ENCODE data around the gene RS1.

RS1 gene

DNA sequence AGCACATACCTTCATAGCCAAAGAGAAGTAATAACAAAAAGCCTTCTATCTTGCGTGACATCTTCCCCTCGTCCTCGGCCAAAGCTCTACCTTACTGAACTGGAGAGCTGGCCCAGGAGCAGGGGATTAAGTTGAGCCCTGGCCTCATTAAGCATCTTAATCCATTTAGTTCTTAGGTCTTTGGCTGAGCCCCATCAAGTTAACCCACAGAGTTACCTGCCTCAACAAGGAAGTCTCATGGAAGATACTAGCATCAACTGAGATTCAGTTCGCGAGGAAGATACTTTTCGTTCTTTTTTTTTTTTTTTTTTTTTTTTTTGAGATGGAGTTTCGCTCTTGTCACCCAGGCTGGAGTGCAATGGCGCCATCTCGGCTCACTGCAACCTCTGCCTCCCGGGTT, at the start of gene RS1:
TSS of gene RS1 (minus strand) at position 101 of the 400 bp plus-strand sequence. CDS start at position 61, 40 bp downstream.
- no peak within 1 kb of the TSS for H3K4me3 ChIP-seq (ENCODE audit: low read depth, low read length)
- TF ChIP-seq CTCF (IDR thresholded peaks at IDR 0.05; ENCODE audit: insufficient read depth, low read depth, low read length, missing control alignments) = no peak
- DNase-seq (ENCODE audit: low read depth) = no peak

DNA sequence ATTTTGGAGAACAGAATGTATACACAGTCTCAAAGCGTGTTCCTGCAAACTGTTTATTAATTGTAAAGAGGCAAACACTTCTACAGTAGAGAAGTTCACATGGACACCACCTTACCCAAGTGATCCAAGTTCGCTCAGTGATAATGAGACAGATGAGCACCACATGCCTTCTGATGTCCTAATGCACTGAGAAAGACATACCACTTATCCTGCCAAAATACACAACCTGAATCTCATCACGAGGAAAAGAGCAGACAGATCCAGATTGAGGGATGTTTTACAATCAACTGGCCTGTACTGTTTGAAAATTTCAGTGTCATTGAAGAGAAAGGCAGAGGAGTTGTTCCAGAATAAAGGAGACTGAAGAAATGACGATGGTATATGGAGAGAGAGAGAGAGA, 47.9 kb upstream of the RS1 start:
- DNase-seq (ENCODE audit: low read depth) = no peak
- TF ChIP-seq CTCF (IDR thresholded peaks at IDR 0.05; ENCODE audit: insufficient read depth, low read depth, low read length, missing control alignments) = no peak
- no peak overlapping the region for H3K4me3 ChIP-seq (ENCODE audit: low read depth, low read length)

DNA sequence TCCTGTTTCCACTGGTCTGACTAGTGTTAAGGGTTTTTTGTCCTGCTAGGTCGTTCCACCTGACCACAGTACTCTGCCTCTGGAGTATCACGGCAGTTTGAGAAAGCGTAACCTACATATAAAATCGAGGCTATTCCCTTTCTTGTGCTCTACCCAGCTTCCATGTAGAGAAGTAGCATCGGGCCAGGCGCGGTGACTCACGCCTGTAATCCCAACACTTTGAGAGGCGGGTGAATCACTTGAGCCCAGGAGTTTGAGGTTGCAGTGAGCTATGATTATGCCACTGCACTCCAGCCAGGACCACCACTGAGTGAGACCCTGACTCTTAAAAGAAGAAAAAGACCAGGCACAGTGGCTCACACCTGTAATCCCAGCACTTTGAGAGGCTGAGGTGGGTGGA, 43.0 kb upstream of the RS1 start:
- no peak for TF ChIP-seq CTCF (IDR thresholded peaks at IDR 0.05; ENCODE audit: insufficient read depth, low read depth, low read length, missing control alignments)
- no peak for DNase-seq (ENCODE audit: low read depth)
- H3K4me3 ChIP-seq (ENCODE audit: low read depth, low read length) = no peak overlapping the region

DNA sequence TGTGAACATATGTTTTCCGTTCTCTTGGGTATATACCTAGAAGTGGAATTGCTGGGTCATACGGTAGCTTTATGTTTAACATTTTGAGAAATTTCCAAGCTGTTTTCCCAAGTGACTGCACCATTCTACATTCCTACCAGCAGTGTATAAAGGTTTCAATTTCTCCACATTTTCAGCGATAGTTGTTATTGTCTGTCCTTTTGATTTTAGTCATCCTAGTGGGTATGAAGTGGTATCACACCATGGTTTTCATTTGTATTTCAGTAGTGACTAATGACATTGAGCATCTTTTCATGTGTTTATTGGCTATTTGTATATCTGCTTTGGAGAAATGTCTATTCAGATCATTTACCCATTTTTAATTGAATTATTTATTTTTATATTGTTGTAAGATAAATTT, 37.9 kb upstream of the RS1 start:
- DNase-seq (ENCODE audit: low read depth) = no peak
- no peak for TF ChIP-seq CTCF (IDR thresholded peaks at IDR 0.05; ENCODE audit: insufficient read depth, low read depth, low read length, missing control alignments)

GRCh38 chrX:18707426-18708049, 35.6 kb upstream of the RS1 start, which contains the start of gene PPEF1:
TSS of gene PPEF1 (plus strand) at chrX:18707645. CDS start at chrX:18707781, 136 bp downstream.
- DNase-seq (ENCODE audit: low read depth) = no peak
- TF ChIP-seq CTCF (IDR thresholded peaks at IDR 0.05; ENCODE audit: insufficient read depth, low read depth, low read length, missing control alignments) = no peak
- H3K4me3 ChIP-seq (ENCODE audit: low read depth, low read length) = no peak within 1 kb of the TSS

More for the DNA sequence above, 37.9 kb upstream of the RS1 start:
- no peak overlapping the region for H3K4me3 ChIP-seq (ENCODE audit: low read depth, low read length)

DNA sequence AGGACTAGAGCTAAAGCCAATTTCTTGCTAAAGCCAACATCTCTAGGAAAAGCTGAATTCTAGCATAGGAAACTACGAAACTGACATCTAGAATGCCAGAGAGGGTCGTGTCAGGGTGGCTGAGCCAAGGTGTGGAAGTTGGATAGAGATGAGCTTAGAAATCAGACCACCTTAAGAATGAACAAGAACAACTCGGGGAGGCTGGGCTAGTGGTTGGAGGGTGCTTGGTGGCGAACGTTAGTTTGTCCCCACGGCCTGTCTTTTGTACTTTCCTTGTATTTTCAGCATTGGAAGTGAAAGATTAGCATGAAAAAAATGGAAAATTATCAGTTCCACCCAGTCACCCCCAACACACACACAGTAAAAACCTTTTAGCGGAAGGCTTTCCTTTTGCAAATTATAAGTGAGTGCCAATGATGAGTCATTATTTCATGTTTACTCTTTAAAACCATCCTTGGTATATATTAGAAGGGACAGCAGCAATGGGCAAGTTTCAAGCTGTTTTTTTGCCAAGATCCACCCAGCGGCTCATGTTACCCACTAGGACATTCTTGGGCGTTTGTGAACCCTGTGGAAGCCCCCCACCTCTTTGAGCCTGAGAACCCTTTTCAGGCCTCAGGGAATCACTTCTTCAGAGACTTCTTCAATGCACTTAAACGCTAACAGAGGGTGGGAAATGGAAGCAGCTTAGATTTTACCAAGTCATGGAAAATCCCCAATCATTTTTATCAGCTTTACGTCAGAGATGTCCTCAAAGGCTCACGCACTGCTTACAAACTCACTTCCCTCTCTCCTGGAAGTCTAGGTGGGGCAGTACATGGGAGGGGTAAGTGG, 30.7 kb upstream of the RS1 start:
- DNase-seq (ENCODE audit: low read depth) = no peak
- no peak overlapping the region for H3K4me3 ChIP-seq (ENCODE audit: low read depth, low read length)

More for the DNA sequence above, 30.7 kb upstream of the RS1 start:
- no peak for TF ChIP-seq CTCF (IDR thresholded peaks at IDR 0.05; ENCODE audit: insufficient read depth, low read depth, low read length, missing control alignments)
